CD4-positive, alpha-beta memory T cell (primary cell): ENCODE results near the gene ARID1B. TPM values are rescaled to one million over a fixed set of nuclear protein-coding genes. Genes with fewer than 3 reads are reported as not detected.

Experiments used
- CTCF ChIA-PET: fragments of 350-600 bp; sonication (Branson Sonifier 250); formaldehyde crosslinking; loops from one replicate; lab custom pipeline; 2021; ENCODE audit warnings: inconsistent platforms; ENCODE audit not compliant: partially characterized antibody; lab: Charles Lee
- POLR2A ChIA-PET: fragments of 350-600 bp; sonication (Branson Sonifier 250); formaldehyde crosslinking; loops from one replicate; lab custom pipeline; 2021; ENCODE audit not compliant: partially characterized antibody; lab: Charles Lee
- DNase-seq, 5 donors: peaks; one replicate each; pipeline versions ENCODE4 v3.0.0 to v3.0.0-alpha.2; 2020 to 2022; ENCODE audit warnings: mixed read lengths in 1 of 5
- H3K27ac ChIP-seq: one replicate; pipeline ENCODE4 v1.7.0; 2013; ENCODE audit warnings: low read depth, low read length
- H3K27me3 ChIP-seq: 2 replicates; pipeline ENCODE4 v1.7.0; 2013; ENCODE audit warnings: mild to moderate bottlenecking, low read length, moderate library complexity; ENCODE audit not compliant: insufficient read depth
- H3K36me3 ChIP-seq: 2 replicates; pipeline ENCODE4 v1.7.0; 2013; ENCODE audit warnings: mild to moderate bottlenecking, low read length, moderate library complexity; ENCODE audit not compliant: insufficient read depth
- H3K4me1 ChIP-seq: 2 replicates; pipeline ENCODE4 v1.7.0; 2013; ENCODE audit warnings: mild to moderate bottlenecking, low read length, moderate library complexity; ENCODE audit not compliant: insufficient read depth
- H3K4me3 ChIP-seq, 2 donors: one replicate each; pipeline ENCODE4 v1.7.0; 2013; ENCODE audit warnings: low read length in 2 of 2, mild to moderate bottlenecking in 1 of 2
- H3K9me3 ChIP-seq, 2 donors: one replicate each; pipeline ENCODE4 v1.7.0; 2013; ENCODE audit warnings: low read length in 2 of 2, control low read depth in 1 of 2; ENCODE audit not compliant: control insufficient read depth in 1 of 2
- H3K27ac Mint-ChIP-seq, 7 donors: one replicate each; pipeline ENCODE4 v1.8.0; 2020 to 2021; ENCODE audit warnings: mixed read lengths in 7 of 7, mild to moderate bottlenecking in 6 of 7, inconsistent platforms in 3 of 7, moderate library complexity in 3 of 7
- H3K27me3 Mint-ChIP-seq, 2 donors: one replicate each; pipeline ENCODE4 v1.8.0; 2020 to 2021; ENCODE audit warnings: mixed read lengths in 2 of 2
- H3K36me3 Mint-ChIP-seq, 2 donors: one replicate each; pipeline ENCODE4 v1.8.0; 2020 to 2021; ENCODE audit warnings: mixed read lengths in 2 of 2, inconsistent platforms in 1 of 2, mild to moderate bottlenecking in 1 of 2
- H3K4me1 Mint-ChIP-seq, 4 donors: one replicate each; pipeline ENCODE4 v1.8.0; 2020 to 2021; ENCODE audit warnings: mixed read lengths in 4 of 4, mild to moderate bottlenecking in 1 of 4
- H3K4me3 Mint-ChIP-seq, 8 donors: one replicate each; pipeline ENCODE4 v1.8.0; 2020 to 2021; ENCODE audit warnings: mixed read lengths in 8 of 8, mild to moderate bottlenecking in 7 of 8, moderate library complexity in 6 of 8, inconsistent platforms in 3 of 8
- H3K9me3 Mint-ChIP-seq, 8 donors: one replicate each; pipeline ENCODE4 v1.8.0; 2020 to 2021; ENCODE audit warnings: mixed read lengths in 8 of 8, mild to moderate bottlenecking in 5 of 8, inconsistent platforms in 3 of 8, moderate library complexity in 1 of 8
- intact Hi-C: fragments of 100-400 bp; cut with micrococcal nuclease; formaldehyde crosslinking; loops from one replicate; pipeline ENCODE4 v1.15.1; 2023
- polyA plus RNA-seq, 2 donors: library from polyadenylated mRNA; unstranded; fragments of 300-500 nt; fragmentation: Illumina TruSeq; gene quantifications; one replicate each; pipeline ENCODE4 v1.2.3, GENCODE V29; 2021
- total RNA-seq, 2 experiments: library from RNA; stranded (reverse); gene quantifications; one replicate each; pipeline ENCODE4 v1.2.3, GENCODE V29; 2021

Gene ARID1B
- total and polyA plus RNA-seq, 4 experiments from 2014 or later, result 5.4 to 131 (median 72.4) TPM

DNA sequence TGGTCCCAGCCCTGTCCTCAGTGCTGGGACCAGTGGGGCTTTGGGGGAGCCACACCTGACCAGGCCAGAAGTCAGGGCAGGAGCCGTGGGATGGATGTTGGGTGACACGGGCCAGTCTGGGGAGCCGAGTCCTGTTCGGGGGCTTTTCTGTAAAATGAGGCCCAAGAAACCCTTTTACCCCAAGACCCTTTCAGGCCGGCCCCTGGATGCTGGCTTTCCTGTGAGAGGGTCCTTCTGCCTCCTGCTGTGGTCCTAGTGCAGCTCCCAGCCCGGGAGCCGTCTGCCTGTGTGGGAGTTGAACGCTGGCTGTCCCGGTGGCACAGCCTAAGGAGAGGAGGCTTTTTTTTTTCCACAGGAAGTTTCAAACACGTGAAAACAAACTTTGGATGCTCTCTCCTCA lies 422.9 kb downstream of the ARID1B start:
- Histone ChIP-seq H3K4me3 (no peak overlapping the region), H3K4me1 (peaks cover 24% of the 10 kb centered on the region), H3K27ac (no peak overlapping the region), H3K27me3 (no peaks in the 10 kb centered on the region), H3K36me3 (peaks cover 50% of the 10 kb centered on the region), H3K9me3 (no peaks in the 10 kb centered on the region)
- H3K27ac Mint-ChIP-seq, result no peak overlapping the region
- CTCF ChIA-PET, result no interaction called here
- peaks cover 9 to 36% (median 15%) of the 10 kb centered on the region in 4 donors for H3K4me1 Mint-ChIP-seq
- no peaks in the 10 kb centered on the region for H3K9me3 Mint-ChIP-seq
- intact Hi-C loops, result no loop called here
- POLR2A ChIA-PET, result no interaction called here
- no peak for DNase-seq
- H3K4me3 Mint-ChIP-seq, result no peak overlapping the region
- H3K27me3 Mint-ChIP-seq, result no peaks in the 10 kb centered on the region
- peaks cover 41 to 68% of the 10 kb centered on the region in 2 donors for H3K36me3 Mint-ChIP-seq

GRCh38 chr6:157200611-157201010 lies 423.4 kb downstream of the ARID1B start:
- ChIA-PET POLR2A (no interaction called here), CTCF (no interaction called here)
- Mint-ChIP-seq H3K27me3 (no peaks in the 10 kb centered on the region), H3K4me3 (no peak overlapping the region), H3K4me1 (peaks cover 7 to 31% (median 12%) of the 10 kb centered on the region in 4 donors), H3K9me3 (no peaks in the 10 kb centered on the region), H3K36me3 (peaks cover 43 to 67% of the 10 kb centered on the region in 2 donors), H3K27ac (no peak overlapping the region)
- no peak overlapping the region for H3K27ac ChIP-seq
- H3K4me3 ChIP-seq, result no peak overlapping the region
- H3K27me3 ChIP-seq, result no peaks in the 10 kb centered on the region
- H3K9me3 ChIP-seq, result no peaks in the 10 kb centered on the region
- intact Hi-C loops, result no loop called here
- peaks cover 19% of the 10 kb centered on the region for H3K4me1 ChIP-seq
- peaks cover 48% of the 10 kb centered on the region for H3K36me3 ChIP-seq
- no peak for DNase-seq

GRCh38 chr6:157201083-157201482 lies 423.9 kb downstream of the ARID1B start:
- H3K27ac ChIP-seq, result no peak overlapping the region
- Mint-ChIP-seq H3K27me3 (no peaks in the 10 kb centered on the region), H3K27ac (peak overlapping the region in 2 of 7 donors; percentile 51 to 67), H3K4me1 (peaks cover 7 to 28% (median 10%) of the 10 kb centered on the region in 4 donors), H3K4me3 (no peak overlapping the region), H3K9me3 (no peaks in the 10 kb centered on the region), H3K36me3 (peaks cover 47 to 67% of the 10 kb centered on the region in 2 donors)
- H3K9me3 ChIP-seq, result no peaks in the 10 kb centered on the region
- peaks cover 18% of the 10 kb centered on the region for H3K4me1 ChIP-seq
- ChIA-PET POLR2A (no interaction called here), CTCF (no interaction called here)
- intact Hi-C loops, result no loop called here
- H3K27me3 ChIP-seq, result no peaks in the 10 kb centered on the region
- no peak overlapping the region for H3K4me3 ChIP-seq
- H3K36me3 ChIP-seq, result peaks cover 49% of the 10 kb centered on the region
- no peak for DNase-seq

GRCh38 chr6:157203312-157203744 lies 426.1 kb downstream of the ARID1B start:
- Histone ChIP-seq H3K36me3 (peaks cover 51% of the 10 kb centered on the region), H3K27me3 (no peaks in the 10 kb centered on the region), H3K4me3 (no peak overlapping the region), H3K27ac (no peak overlapping the region), H3K4me1 (peaks cover 4% of the 10 kb centered on the region), H3K9me3 (no peaks in the 10 kb centered on the region)
- DNase-seq, result no peak
- POLR2A ChIA-PET, result no interaction called here
- H3K4me3 Mint-ChIP-seq, result no peak overlapping the region
- H3K27ac Mint-ChIP-seq, result no peak overlapping the region
- CTCF ChIA-PET, result no interaction called here
- peaks cover 0 to 13% (median 2%) of the 10 kb centered on the region in 4 donors for H3K4me1 Mint-ChIP-seq
- no peaks in the 10 kb centered on the region for H3K9me3 Mint-ChIP-seq
- no peaks in the 10 kb centered on the region for H3K27me3 Mint-ChIP-seq
- peaks cover 64 to 71% of the 10 kb centered on the region in 2 donors for H3K36me3 Mint-ChIP-seq
- intact Hi-C loops, result no loop called here

- intact Hi-C loops, result no loop called here
- no peaks in the 10 kb centered on the region for H3K9me3 ChIP-seq
- no peaks in the 10 kb centered on the region for H3K4me1 ChIP-seq
- Mint-ChIP-seq H3K4me3 (no peak overlapping the region), H3K27me3 (no peaks in the 10 kb centered on the region), H3K9me3 (no peaks in the 10 kb centered on the region), H3K4me1 (peaks cover 0 to 9% (median 2%) of the 10 kb centered on the region in 4 donors), H3K36me3 (peaks cover 63 to 69% of the 10 kb centered on the region in 2 donors), H3K27ac (no peak overlapping the region)
- DNase-seq, result no peak
- ChIA-PET CTCF (no interaction called here), POLR2A (no interaction called here)
- no peak overlapping the region for H3K4me3 ChIP-seq
- no peaks in the 10 kb centered on the region for H3K27me3 ChIP-seq
- peaks cover 50% of the 10 kb centered on the region for H3K36me3 ChIP-seq
- H3K27ac ChIP-seq, result no peak overlapping the region
Observed at GRCh38 chr6:157203764-157204163, 426.6 kb downstream of the ARID1B start.

GRCh38 chr6:157205473-157206358 lies 428.5 kb downstream of the ARID1B start:
- Histone ChIP-seq H3K36me3 (peaks cover 52% of the 10 kb centered on the region), H3K9me3 (no peaks in the 10 kb centered on the region), H3K4me3 (no peak overlapping the region), H3K27ac (no peak overlapping the region), H3K27me3 (no peaks in the 10 kb centered on the region), H3K4me1 (no peaks in the 10 kb centered on the region)
- H3K27me3 Mint-ChIP-seq, result no peaks in the 10 kb centered on the region
- intact Hi-C loops, result no loop called here
- H3K27ac Mint-ChIP-seq, result peak overlapping the region in 4 of 7 donors; percentile 2 to 37 (median 17)
- peaks cover 0 to 5% (median 1%) of the 10 kb centered on the region in 4 donors for H3K4me1 Mint-ChIP-seq
- POLR2A ChIA-PET, result no interaction called here
- H3K36me3 Mint-ChIP-seq, result peaks cover 52 to 66% of the 10 kb centered on the region in 2 donors
- no peak overlapping the region for H3K4me3 Mint-ChIP-seq
- CTCF ChIA-PET, result no interaction called here
- DNase-seq, result no peak
- no peaks in the 10 kb centered on the region for H3K9me3 Mint-ChIP-seq

DNA sequence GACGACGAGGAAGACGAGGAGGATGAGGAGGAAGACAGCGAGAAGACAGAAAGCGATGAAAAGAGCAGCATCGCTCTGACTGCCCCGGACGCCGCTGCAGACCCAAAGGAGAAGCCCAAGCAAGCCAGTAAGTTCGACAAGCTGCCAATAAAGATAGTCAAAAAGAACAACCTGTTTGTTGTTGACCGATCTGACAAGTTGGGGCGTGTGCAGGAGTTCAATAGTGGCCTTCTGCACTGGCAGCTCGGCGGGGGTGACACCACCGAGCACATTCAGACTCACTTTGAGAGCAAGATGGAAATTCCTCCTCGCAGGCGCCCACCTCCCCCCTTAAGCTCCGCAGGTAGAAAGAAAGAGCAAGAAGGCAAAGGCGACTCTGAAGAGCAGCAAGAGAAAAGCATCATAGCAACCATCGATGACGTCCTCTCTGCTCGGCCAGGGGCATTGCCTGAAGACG lies 429.2 kb downstream of the ARID1B start:
- no peaks in the 10 kb centered on the region for H3K27me3 ChIP-seq
- no peak overlapping the region for H3K4me3 ChIP-seq
- no peak overlapping the region for H3K27ac ChIP-seq
- Mint-ChIP-seq H3K27ac (peak overlapping the region in 2 of 7 donors; percentile 2 to 37), H3K4me3 (no peak overlapping the region), H3K4me1 (peaks cover 0 to 5% (median 1%) of the 10 kb centered on the region in 4 donors), H3K27me3 (no peaks in the 10 kb centered on the region), H3K36me3 (peaks cover 46 to 59% of the 10 kb centered on the region in 2 donors), H3K9me3 (no peaks in the 10 kb centered on the region)
- ChIA-PET CTCF (no interaction called here), POLR2A (no interaction called here)
- no peaks in the 10 kb centered on the region for H3K9me3 ChIP-seq
- peaks cover 45% of the 10 kb centered on the region for H3K36me3 ChIP-seq
- H3K4me1 ChIP-seq, result no peaks in the 10 kb centered on the region
- intact Hi-C loops, result no loop called here
- no peak for DNase-seq
